HepG2 (cell line): ENCODE results near the gene ATP2B3. TPM values are rescaled to one million over a fixed set of nuclear protein-coding genes. Genes with fewer than 3 reads are reported as not detected.

ENCODE experiments used
- ATAC-seq: fragments of 200-7000 bp; cut with Tn5 transposase; 3 replicates; pipeline ENCODE4 v1.9.1; 2020; ENCODE audit warnings: mild to moderate bottlenecking, moderate library complexity
- BruUV-seq: library from RNA; stranded (reverse); fragments of 400-500 nt; replicated peaks from 2 replicates; lab custom pipeline; 2021; lab: Mats Ljungman, UMichigan
- CTCF ChIA-PET: fragments of 300-600 bp; formaldehyde crosslinking; extraction: SDS; loops from one replicate; lab custom pipeline; 2021; ENCODE audit warnings: low total read pairs, inconsistent platforms, low intra/inter-chr PET ratio; lab: Yijun Ruan, JAX
- POLR2A ChIA-PET: fragments of 350-600 bp; sonication (Branson Sonifier 250); formaldehyde crosslinking; loops from one replicate; lab custom pipeline; 2020; ENCODE audit warnings: antibody characterized with exemption, inconsistent platforms; lab: Yijun Ruan, JAX
- DNase-seq: peaks from one replicate; pipeline ENCODE4 v3.0.0-alpha.2; 2015; ENCODE audit warnings: low spot score
- FAIRE-seq: peaks from 3 replicates; lab custom pipeline; 2011; peaks lifted over from hg19 to GRCh38; lab: Jason Lieb, UNC
- H2AFZ ChIP-seq: one replicate; pipeline ENCODE4 v1.6.1; 2011; ENCODE audit warnings: low read length, inconsistent platforms
- H3K27ac ChIP-seq: fragments of 300-600 bp; 3 replicates; pipeline ENCODE4 v1.8.0; 2011; ENCODE audit warnings: mixed run types, mild to moderate bottlenecking, mixed read lengths, low read length, inconsistent platforms; ENCODE audit not compliant: insufficient read depth; ENCODE audit errors: extremely low read length
- H3K27me3 ChIP-seq, 2 experiments: fragments of 200-600 bp in 1 of 2; 2 replicates in 1 of 2; 3 replicates in 1 of 2; pipeline versions ENCODE4 v1.6.0 to v1.8.0; 2011; ENCODE audit warnings: low read length in 2 of 2, mild to moderate bottlenecking in 2 of 2, moderate library complexity in 2 of 2, inconsistent platforms in 1 of 2; ENCODE audit not compliant: insufficient read depth in 2 of 2, control insufficient read depth in 1 of 2
- H3K36me3 ChIP-seq, 2 experiments: fragments of 200-600 bp in 1 of 2; replicated peaks in 1 of 2; 2 replicates in 1 of 2; 3 replicates in 1 of 2; pipeline versions ENCODE4 v1.5.1 to v1.8.0; 2011; ENCODE audit warnings: low read length in 2 of 2, inconsistent platforms in 1 of 2; ENCODE audit not compliant: insufficient read depth in 2 of 2, control insufficient read depth in 1 of 2
- H3K4me1 ChIP-seq: 2 replicates; pipeline ENCODE4 v1.5.1; 2012; ENCODE audit warnings: low read length, inconsistent platforms; ENCODE audit not compliant: insufficient read depth
- H3K4me2 ChIP-seq: 2 replicates; pipeline ENCODE4 v1.6.0; 2011; ENCODE audit warnings: low read depth, low read length, inconsistent platforms
- H3K4me3 ChIP-seq, 3 experiments: fragments of 200-600 bp in 1 of 3; sonication (generic), shearing (Covaris generic) in 1 of 3; replicated peaks in 1 of 3; 2 replicates each; pipeline ENCODE4 v1.5.1; 2011 to 2016; ENCODE audit warnings: low read length in 3 of 3, inconsistent platforms in 2 of 3, low read depth in 2 of 3, mild to moderate bottlenecking in 2 of 3, control low read depth in 1 of 3, mixed read lengths in 1 of 3; ENCODE audit not compliant: insufficient read depth in 1 of 3
- H3K79me2 ChIP-seq: one replicate; pipeline ENCODE4 v1.6.1; 2011; ENCODE audit warnings: low read length, inconsistent platforms; ENCODE audit not compliant: insufficient read depth
- H3K9ac ChIP-seq: 2 replicates; pipeline ENCODE4 v1.6.0; 2011; ENCODE audit warnings: mild to moderate bottlenecking, low read depth, low read length, inconsistent platforms; ENCODE audit not compliant: insufficient read depth
- H3K9me3 ChIP-seq: 2 replicates; pipeline ENCODE4 v1.5.1; 2012; ENCODE audit warnings: mild to moderate bottlenecking, low read length
- H4K20me1 ChIP-seq: 2 replicates; pipeline ENCODE4 v1.6.0; 2011; ENCODE audit warnings: inconsistent platforms, mild to moderate bottlenecking, low read length, moderate library complexity; ENCODE audit not compliant: insufficient read depth
- HMG20A ChIP-seq: IDR thresholded peaks from 2 replicates; pipeline ENCODE4 v1.6.1; 2016; ENCODE audit warnings: borderline replicate concordance
- HOXA5 ChIP-seq: sonication (generic); formaldehyde crosslinking; IDR thresholded peaks from 2 replicates; pipeline ENCODE4 v1.4.0; 2020; ENCODE audit warnings: missing genetic modification reagents
- RXRB ChIP-seq: IDR thresholded peaks from 2 replicates; pipeline ENCODE4 v1.6.1; 2016; ENCODE audit warnings: borderline replicate concordance, missing genetic modification reagents, missing compliant biosample characterization
- ZBTB37 ChIP-seq: sonication (generic); formaldehyde crosslinking; IDR thresholded peaks from 2 replicates; pipeline ENCODE4 v1.4.0; 2020; ENCODE audit warnings: mild to moderate bottlenecking, missing genetic modification reagents
- ZNF556 ChIP-seq: sonication (generic); formaldehyde crosslinking; IDR thresholded peaks from 2 replicates; pipeline ENCODE4 v1.4.0; 2020; ENCODE audit warnings: mild to moderate bottlenecking, missing genetic modification reagents, borderline replicate concordance
- WGBS: methylation state at CpG from one replicate; pipeline ENCODE4 v1.1.6; 2017; ENCODE audit warnings: low lambda C conversion rate; 5-methylcytosine and 5-hydroxymethylcytosine counted together
- in situ Hi-C: cut with HindIII; loops from 2 replicates; pipeline ENCODE4 v1.10.0; 2017; ENCODE audit warnings: low pct_unique_long_range_greater_than_20kb; ENCODE audit not compliant: extremely low pct_ligation_motif_present
- intact Hi-C: fragments of 100-400 bp; cut with micrococcal nuclease; formaldehyde crosslinking; loops from one replicate; pipeline ENCODE4 v1.10.0; 2022; ENCODE audit not compliant: unreplicated experiment
- polyA plus RNA-seq, 8 experiments: library from polyadenylated mRNA; depleted of rRNA in 3 of 8; stranded (reverse) in 7 of 8; unstranded in 1 of 8; fragments of >200 nt; fragmentation: Illumina TruSeq in 4 of 8; extraction: Trizol in 4 of 8; gene quantifications; 2 replicates each; pipeline versions ENCODE4 v1.2.1 to v1.2.3, GENCODE V29; 2011 to 2016; ENCODE audit warnings: low read depth in 4 of 8, missing spikeins in 1 of 8, mixed read lengths in 1 of 8; ENCODE audit not compliant: insufficient read depth in 1 of 8
- total RNA-seq, 5 experiments: library from RNA; depleted of rRNA; stranded (reverse); fragments of >200 nt; fragmentation: Illumina TruSeq; extraction: Trizol; gene quantifications; 2 replicates each; pipeline ENCODE4 v1.2.3, GENCODE V29; 2016; ENCODE audit warnings: low read depth in 1 of 5
- TF ChIP-seq, protein P1 (sequence below): sonication (generic); formaldehyde crosslinking; IDR thresholded peaks from 2 replicates; pipeline ENCODE4 v1.8.0; 2022; ENCODE audit warnings: mild to moderate bottlenecking, missing genetic modification reagents, moderate library complexity

Gene ATP2B3
- total and polyA plus RNA-seq, 2 of the 13 experiments (the other 11 are each of a cell fraction or from before 2014, with no cell fraction given) = not detected

GRCh38 chrX:153562546-153562945 lies 45.1 kb downstream of the ATP2B3 start:
- Histone ChIP-seq H3K27ac (no peak overlapping the region), H4K20me1 (no peaks in the 10 kb centered on the region), H2AFZ (no peak overlapping the region), H3K27me3 (peaks cover 0 to 25% of the 10 kb centered on the region in 2 experiments; a peak in 3 of 5 replicates), H3K36me3 (no peaks in the 10 kb centered on the region), H3K9me3 (no peaks in the 10 kb centered on the region), H3K4me3 (no peak overlapping the region), H3K4me2 (no peak overlapping the region), H3K79me2 (no peaks in the 10 kb centered on the region), H3K9ac (no peak overlapping the region), H3K4me1 (peaks cover 11% of the 10 kb centered on the region)
- in situ Hi-C loops = loop anchor here (5.0 kb wide), 1 partner anchor 45 kb away; no protein-coding TSS in a partner anchor
- intact Hi-C loops = no loop called here
- DNase-seq = no peak
- no peak for FAIRE-seq
- CTCF ChIA-PET = no interaction called here
- ATAC-seq = no peak
- POLR2A ChIA-PET = no interaction called here
- WGBS = 42% methylated on average over 3 of the region's 9 CpGs
- BruUV-seq = no TSS peak
- TF ChIP-seq, protein P1, sequence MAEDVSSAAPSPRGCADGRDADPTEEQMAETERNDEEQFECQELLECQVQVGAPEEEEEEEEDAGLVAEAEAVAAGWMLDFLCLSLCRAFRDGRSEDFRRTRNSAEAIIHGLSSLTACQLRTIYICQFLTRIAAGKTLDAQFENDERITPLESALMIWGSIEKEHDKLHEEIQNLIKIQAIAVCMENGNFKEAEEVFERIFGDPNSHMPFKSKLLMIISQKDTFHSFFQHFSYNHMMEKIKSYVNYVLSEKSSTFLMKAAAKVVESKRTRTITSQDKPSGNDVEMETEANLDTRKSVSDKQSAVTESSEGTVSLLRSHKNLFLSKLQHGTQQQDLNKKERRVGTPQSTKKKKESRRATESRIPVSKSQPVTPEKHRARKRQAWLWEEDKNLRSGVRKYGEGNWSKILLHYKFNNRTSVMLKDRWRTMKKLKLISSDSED (CRISPR knock-in tag) = no peak
- TF ChIP-seq ZBTB37 (CRISPR knock-in tag) (no peak), RXRB (no peak), ZNF556 (CRISPR knock-in tag) (no peak), HMG20A (CRISPR knock-in tag) (no peak), HOXA5 (CRISPR knock-in tag) (no peak)
